ENCODE results near the gene POLR2L.

Gene POLR2L

GRCh38 chr11:886568-886967 lies 44.2 kb upstream of the POLR2L start:
- no peak for TF ChIP-seq CTCF (conservative IDR thresholded peaks at IDR 0.05; ENCODE audit: low read depth, low read length)
- no peak overlapping the region for H3K4me3 ChIP-seq (ENCODE audit: low read length)
- no peak for DNase-seq (ENCODE audit: low read depth)

- TF ChIP-seq CTCF (conservative IDR thresholded peaks at IDR 0.05; ENCODE audit: low read depth, low read length) = no peak
- H3K4me3 ChIP-seq (ENCODE audit: low read length) = no peak overlapping the region
- DNase-seq (ENCODE audit: low read depth) = no peak
Measured at GRCh38 chr11:884578-885070, 42.3 kb upstream of the POLR2L start.

- TF ChIP-seq CTCF (conservative IDR thresholded peaks at IDR 0.05; ENCODE audit: low read depth, low read length) = no peak
- no peak overlapping the region for H3K4me3 ChIP-seq (ENCODE audit: low read length)
- DNase-seq (ENCODE audit: low read depth) = no peak
Measured at GRCh38 chr11:883527-883926, 41.2 kb upstream of the POLR2L start.

- DNase-seq (ENCODE audit: low read depth) = no peak
Measured at GRCh38 chr11:882596-882995, 40.3 kb upstream of the POLR2L start.

GRCh38 chr11:880447-880846 lies 38.1 kb upstream of the POLR2L start:
- TF ChIP-seq CTCF (conservative IDR thresholded peaks at IDR 0.05; ENCODE audit: low read depth, low read length) = peak; percentile 13
- no peak for DNase-seq (ENCODE audit: low read depth)
- no peak overlapping the region for H3K4me3 ChIP-seq (ENCODE audit: low read length)

More at GRCh38 chr11:882596-882995, 40.3 kb upstream of the POLR2L start:
- TF ChIP-seq CTCF (conservative IDR thresholded peaks at IDR 0.05; ENCODE audit: low read depth, low read length) = no peak
- H3K4me3 ChIP-seq (ENCODE audit: low read length) = no peak overlapping the region

GRCh38 chr11:877565-877964 lies 35.2 kb upstream of the POLR2L start:
- no peak overlapping the region for H3K4me3 ChIP-seq (ENCODE audit: low read length)
- TF ChIP-seq CTCF (conservative IDR thresholded peaks at IDR 0.05; ENCODE audit: low read depth, low read length) = no peak
- no peak for DNase-seq (ENCODE audit: low read depth)

GRCh38 chr11:876545-876944 lies 34.2 kb upstream of the POLR2L start:
- DNase-seq (ENCODE audit: low read depth) = no peak
- H3K4me3 ChIP-seq (ENCODE audit: low read length) = no peak overlapping the region

More at GRCh38 chr11:876545-876944, 34.2 kb upstream of the POLR2L start:
- TF ChIP-seq CTCF (conservative IDR thresholded peaks at IDR 0.05; ENCODE audit: low read depth, low read length) = no peak
